Renal cortex interstitium (tissue), 11 donors: ENCODE measurements around the gene SLC37A2. TPM values are rescaled to one million over a fixed set of nuclear protein-coding genes. Genes with fewer than 3 reads are reported as not detected.

Experiments used
- DNase-seq, 11 donors: peaks; one replicate each; pipeline ENCODE4 v3.0.0-alpha.2; 2013; ENCODE audit warnings: low read depth in 9 of 11, low spot score in 4 of 11; ENCODE audit errors: extremely low read depth in 1 of 11
- polyA plus RNA-seq, 3 donors: library from polyadenylated mRNA; unstranded; fragments of 120-200 nt; gene quantifications; one replicate each; pipeline ENCODE4 v1.2.1, GENCODE V29; 2013; ENCODE audit not compliant: insufficient read length in 3 of 3

Gene SLC37A2
- polyA plus RNA-seq, 3 donors = 0.95 to 3.0 (median 3.0) TPM

DNA sequence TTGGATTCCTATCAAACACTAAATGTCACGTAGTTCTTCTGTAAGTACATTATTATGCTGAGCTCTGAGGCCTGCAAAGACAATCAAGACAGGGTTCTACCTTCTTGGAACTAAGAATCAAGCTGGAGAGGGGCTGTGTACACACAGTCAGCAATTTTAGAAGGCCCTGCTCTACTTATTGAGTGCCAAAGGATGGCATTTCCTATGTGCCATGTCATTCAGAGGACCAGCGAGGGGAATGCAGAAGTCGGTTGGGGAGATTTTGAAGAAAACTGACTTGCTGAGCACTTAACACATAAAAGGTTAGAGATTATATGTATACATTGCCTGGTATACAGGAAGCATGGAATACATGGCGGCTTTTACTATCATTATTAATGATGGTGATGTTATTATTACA, 5.3 kb downstream of the SLC37A2 start:
- no peak for DNase-seq

DNA sequence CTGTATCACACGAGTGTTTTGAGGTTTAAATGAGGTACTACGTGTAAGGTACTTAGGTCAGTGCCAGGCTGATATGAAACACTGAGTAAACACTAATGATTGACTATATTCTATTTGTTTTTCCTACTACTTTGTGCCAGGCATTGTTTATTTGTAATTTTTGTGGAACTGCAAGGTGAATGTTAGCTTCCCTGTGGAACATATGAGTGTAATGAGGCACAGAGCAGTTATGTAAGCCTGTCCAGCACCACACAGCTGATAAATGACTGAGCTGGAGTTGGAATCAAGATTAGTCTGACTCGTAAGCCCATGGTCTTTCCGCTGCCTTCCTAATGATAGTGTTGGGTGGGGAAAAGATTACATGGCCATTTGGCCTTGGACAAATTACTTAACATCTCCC, 5.9 kb downstream of the SLC37A2 start:
- no peak for DNase-seq

DNA sequence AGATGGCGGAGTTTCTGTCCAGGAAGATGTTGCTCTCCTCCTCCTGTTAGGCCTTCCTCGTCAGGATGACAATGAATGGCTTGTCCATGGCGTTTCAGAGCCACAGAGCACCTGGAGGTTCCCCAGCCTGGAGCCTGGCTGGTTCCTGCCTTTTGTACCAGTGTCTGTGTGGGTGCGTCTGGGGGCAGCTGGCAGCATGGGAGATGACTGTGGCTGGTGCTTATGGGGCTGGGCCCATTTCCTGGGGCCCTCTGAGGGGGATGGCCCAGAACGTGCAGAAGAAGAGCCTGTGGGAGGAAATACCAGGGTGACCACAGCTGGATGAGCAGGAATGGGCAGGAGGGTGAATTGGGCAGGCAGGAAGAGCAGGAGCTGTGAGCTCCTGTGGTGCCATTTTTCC, 6.7 kb downstream of the SLC37A2 start:
- DNase-seq = no peak

DNA sequence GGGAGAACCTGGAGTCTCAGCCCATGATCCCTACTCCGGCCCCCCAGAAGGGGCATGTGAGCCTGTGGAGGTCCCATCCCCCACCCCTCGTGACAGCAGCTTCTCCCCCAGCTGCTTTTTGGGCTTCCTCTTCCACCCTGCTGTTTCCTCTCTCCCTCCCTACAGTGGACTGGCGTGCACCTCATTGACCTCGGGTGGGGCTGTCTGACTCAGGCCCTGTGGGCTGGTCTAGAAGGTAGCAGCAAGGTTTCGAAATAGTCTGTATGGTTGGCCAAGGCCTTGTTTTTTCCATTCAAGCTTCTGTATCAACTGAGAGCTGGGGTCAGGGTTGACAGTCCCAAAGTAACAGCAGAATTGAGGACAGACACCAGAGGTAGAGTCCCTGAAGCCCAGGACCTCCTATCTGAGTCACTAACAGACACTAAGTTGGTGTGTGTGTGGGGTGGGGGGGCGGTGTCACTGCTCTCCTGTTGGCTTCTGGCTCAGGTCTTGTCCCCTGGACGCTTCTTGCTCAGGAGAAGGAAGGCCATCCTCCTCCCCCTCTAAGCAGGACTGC, 7.7 kb downstream of the SLC37A2 start:
- no peak for DNase-seq

DNA sequence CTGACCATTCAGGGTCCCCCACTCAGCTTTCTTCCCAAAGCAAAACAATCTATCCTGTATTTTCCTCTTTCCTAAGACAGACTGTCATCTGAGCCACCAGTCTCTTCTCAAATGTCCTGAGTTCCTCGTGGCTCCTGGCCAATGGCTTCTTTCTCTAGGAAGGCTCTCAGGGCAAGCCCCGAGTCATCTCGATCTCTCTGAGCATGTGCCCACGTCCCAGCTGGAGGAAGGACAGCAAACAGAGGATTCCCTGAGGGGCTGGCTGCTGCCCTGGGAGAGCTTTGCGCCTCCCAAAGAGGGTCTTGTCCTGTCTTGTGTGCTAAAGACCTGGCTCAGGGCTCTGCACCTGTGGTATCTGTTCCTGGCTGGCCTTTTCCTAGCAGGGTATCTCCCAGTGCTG, 8.3 kb downstream of the SLC37A2 start:
- no peak for DNase-seq

DNA sequence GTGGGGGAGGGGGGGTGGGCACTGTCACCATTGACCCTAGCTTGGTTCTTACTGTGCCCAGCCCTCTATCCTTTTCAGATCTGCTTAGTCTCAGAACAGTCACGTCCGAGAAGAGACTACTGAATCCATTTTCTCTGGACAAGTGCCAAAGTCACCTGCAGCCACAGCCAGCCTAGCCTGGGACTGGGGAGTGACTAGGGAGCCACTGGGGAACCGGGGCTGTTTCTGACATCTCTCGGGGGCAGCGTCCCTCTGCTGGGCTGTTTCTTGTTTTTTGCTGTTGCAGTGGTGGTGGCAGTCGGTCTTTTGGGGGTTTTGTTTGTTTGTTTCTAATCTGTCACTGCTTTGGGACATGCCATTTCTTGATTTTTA, 8.7 kb downstream of the SLC37A2 start:
- no peak for DNase-seq

DNA sequence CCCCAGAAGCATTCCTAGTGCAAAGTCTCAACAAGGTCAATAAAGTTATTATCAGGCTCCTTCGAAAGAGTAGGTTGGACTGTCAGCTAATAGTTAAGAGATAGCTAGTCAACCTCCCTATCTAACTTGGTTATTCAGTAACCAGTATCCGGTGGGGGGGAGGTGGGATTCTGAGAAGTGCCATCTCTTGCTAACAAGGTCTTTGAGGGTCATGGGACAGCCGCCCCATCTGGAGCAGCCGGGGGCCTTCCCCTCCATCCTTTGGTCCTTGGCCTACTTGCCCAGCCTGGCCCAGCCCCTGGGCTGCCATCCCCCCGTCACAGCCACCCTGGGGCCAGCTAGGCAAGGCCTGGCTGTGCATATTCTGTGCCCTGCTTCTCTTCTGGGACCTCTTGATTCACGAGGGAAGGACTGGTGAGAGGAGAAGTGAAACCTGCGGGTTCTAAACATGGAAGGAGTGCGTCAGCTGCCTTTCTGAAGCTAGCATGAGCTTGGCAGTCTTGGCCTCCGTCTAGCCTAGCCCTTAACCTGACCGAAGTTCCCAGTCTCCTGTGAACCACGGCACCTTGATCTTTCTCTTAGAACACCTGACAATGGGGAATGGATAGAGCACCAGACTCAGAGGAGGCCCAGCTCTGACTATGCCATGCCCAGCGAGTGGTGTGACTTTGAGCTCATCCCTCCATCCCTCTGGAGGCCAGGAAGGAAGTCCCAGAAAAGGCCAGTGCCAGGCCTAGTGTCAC, 9.3 kb downstream of the SLC37A2 start:
- no peak for DNase-seq

DNA sequence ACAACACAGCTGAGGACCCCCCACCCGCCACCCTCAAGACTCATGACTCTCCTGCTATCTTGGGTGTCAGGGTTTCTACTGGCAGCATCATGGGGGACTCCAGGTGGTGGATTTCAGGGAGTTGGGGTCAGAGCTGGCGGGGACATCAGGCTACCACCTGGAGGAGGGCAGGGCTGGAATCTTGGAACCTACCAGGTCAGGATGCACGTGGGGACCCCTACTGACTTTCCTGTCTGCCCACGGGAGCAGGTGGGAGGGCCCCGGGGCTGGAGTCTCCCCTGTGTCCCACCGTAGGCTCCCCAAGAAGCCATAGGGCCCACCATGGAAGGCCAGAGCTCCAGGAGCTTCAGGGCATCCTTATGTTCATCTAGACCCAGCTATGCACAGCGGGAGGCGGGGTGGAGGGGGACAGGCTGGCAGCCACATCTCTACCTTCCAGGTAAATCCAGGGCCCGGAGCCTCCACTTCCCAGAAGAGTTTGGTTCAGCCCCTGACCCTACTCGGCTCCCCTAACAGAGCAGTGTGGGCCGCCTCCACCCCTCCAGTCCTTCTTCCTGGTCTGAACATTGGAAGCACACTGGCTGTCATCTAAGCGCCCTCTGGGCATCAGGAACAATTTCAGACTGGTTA, 10.0 kb downstream of the SLC37A2 start:
- DNase-seq = no peak

DNA sequence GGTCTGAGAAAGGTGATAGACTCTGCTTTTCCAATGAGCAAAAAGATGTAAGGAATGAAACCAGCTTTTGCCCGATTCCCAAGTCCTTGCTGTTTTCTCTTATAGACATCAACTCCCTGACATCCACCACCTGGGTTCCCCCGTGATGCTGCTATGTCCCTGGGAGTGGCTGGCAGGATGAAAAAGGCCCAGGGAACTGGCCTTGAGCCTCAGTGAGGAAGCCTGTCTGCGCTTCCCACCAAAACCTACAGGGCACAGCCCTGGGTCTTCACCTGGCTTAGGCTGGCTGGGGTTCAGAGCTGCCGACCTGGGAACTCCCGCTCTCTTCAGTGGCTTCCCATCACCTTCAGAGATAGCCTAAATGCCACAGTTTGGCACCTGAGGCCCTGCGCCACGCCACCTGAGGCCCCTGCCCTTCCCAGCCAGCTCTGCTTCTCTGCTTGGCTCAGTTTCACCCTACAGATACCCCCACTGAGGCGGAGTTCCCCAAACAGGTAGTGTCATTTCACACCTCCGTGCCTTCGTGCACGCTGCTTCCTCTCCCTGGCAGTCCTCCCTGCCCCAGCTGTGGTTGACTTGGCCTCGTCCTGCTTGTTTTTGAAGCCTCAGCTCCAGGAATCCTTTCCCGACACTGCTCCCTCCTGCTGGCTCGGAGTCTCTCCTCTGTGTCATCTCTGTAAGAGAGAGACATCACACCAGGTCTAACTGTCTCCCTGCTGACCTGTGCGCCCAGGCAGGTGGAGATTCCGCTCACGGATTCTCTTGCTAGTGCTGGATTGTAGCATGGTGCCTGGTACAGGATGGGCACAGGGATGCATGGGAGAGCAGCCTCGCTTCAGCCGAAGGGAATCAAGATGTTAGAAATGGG, 10.7 kb downstream of the SLC37A2 start:
- no peak for DNase-seq

DNA sequence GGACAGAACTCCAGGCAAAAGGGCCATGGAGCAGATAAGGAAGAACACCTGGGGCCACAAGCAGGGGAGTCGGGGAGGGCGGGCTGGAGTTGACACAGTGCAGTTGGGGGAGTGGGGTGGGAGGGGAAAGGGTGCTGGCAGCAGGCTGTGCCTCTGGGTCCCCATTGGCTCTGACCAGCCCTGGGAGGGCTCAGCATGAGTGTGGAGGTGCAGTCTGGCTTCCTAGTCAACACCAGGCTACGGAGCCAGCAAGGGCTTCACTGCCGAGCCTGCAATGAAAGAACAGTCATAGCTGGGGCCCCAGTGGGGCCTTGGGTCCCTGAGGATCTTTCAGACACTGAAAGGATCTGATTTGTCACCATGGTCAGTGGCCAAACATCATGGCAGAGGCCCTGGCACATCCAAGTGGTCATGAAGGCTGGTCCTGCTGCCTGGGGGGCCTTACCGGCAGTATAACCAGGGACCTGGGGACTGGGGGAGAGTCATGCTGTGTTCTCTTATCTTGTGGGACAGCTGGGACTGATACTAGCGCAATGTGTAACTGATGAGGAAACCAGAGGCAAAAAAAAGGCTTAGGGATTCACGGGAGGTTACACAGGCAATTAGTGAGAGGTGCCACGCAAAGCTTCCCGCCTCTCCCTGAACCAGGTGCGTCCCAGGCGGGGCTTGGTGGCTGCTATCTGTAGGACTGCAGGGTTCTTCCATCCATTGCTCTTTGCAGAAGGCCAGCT, 11.6 kb downstream of the SLC37A2 start:
- DNase-seq = no peak

DNA sequence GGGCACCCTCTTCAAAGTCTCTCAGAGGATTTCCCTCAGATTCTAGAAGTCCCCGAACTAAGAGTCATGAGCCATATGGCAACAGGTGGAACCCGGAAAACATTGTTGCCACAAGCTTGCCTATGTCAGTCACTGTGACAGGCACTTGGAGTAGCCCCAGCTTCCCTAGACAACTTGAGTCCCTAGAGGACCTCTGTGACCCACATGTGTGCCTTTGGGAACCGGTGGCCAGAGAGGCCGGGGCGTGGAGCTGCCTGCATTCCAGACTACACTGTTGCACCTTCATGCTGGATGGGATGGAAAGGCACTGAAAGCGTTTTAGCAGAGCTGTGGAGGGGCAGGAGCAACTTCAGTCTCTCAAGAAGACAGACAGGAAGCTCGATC, 12.1 kb downstream of the SLC37A2 start:
- DNase-seq = no peak

DNA sequence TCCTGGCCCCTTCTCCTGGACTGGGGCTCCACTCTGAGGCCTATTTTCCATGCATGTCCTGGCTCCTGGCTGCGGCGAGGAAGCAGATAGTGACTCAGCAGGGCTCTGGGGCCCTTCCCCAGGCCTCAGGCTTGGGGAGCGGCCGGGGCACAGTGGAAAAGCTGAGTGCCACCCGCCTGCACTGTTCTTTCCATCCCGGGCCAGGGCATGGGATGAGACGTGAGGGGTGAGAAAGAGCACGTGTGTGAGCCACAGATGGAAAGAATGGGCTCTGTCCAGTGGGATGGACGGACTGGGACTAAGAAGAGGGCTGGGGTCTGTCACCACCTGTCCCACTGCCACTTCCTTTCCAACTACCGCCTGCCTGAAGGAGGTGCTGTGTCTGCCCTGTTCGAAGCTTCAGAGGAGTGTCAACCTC, 12.8 kb downstream of the SLC37A2 start:
- no peak for DNase-seq

DNA sequence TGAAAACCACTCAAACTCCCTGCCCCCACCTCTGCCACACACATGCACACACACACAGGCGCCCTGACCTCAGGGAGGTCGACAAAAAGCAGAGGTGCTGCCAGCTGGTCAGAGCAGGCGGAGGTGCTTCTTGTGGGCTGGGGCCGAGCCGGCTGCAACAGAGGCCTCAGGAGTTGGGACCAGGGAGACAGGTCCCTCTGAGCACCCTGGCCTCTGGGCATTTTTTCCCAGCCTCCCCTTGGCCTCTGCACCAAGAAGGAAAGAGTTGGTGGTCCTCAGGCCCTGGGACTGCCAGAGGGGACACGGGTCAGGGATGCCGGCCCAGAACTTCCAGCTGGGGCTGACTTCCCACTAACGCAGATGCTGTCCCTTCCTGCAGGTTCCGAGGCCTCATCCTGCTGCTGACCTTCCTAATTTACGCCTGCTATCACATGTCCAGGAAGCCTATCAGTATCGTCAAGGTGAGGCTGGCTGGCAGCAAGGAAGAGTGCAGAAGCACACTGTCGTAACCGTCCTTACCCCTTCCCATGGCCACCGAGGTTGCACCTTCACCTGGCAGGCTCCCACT, 13.4 kb downstream of the SLC37A2 start:
- no peak for DNase-seq

DNA sequence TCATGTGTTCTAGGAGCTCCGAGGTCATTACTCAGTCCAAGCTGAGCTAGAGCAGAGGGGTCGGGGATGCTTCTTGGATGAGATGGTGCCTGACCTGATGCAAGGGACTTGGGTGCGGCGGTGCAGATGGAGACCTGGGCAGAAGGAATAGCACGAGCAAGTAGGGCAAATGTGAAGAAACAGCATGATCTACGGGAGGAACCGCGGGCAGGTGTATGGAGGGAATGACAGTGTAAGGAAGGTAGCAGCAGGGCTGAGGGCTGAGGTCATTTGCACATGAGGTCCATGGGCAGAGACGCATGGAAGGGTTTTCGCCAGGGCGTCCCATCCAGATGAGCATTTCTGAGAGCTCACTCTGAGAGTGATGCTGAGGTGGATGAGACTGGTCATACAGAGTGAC, 14.9 kb downstream of the SLC37A2 start:
- no peak for DNase-seq

DNA sequence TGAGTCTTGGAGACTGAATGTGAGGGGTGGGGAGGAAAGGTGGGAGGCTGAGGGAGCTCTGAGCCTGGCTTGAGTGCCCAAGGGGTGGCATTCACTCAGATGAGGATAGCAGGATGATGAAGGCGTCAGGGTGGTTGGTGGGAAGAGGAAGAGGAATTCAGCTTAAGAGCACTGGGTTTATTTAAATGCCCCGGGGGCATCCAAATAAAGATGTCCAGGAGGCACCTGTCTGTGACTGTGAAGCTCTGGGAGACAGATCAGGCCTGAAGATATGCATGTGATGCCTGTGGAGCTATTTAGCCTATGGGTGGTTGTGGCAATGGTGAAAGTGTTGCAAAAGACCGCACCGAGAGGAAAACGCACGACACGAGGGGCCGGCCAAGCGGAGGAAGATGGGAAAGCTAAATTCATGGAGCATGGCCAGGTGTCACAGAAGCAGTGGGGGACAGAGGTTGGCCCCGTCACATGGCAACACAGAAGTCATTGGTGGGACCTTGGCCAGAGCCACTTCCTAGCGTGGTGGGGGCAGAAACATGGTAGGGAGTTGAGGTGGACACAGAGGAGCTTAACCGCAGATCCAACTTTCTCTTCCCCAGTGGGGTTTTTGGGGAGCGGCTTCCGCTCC, 15.5 kb downstream of the SLC37A2 start:
- DNase-seq = no peak

DNA sequence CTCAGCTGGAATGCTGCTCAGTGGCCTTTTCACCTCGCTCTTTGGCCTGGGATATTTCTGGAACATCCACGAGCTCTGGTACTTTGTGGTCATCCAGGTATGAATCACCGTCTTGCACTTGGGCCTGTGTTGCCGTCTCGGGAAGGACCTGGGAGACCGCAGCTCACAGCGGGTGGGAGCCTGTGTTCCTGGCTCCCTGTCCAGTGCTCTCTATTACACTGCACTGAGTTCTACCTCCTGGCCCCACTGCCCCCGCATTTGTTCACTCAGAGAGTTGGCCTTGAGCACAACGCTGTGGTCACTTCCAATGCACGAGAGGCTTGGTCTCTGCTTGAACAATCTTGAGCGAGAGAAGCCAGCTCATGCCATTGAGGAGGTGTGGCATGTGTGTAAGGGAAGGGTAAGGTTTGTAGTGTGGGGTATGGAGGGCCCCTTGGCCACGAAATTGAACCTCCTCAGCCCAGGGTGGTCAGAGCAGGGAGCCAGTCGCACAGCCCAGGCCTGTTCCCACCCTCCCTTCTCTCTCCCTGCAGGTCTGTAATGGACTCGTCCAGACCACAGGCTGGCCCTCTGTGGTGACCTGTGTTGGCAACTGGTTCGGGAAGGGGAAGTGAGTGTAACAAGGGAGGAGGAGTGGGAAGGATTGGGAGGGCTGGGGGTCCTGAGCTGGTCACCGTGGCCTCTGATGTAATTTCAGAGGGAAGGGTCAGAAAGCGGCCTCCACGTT, 16.2 kb downstream of the SLC37A2 start:
- DNase-seq = no peak

DNA sequence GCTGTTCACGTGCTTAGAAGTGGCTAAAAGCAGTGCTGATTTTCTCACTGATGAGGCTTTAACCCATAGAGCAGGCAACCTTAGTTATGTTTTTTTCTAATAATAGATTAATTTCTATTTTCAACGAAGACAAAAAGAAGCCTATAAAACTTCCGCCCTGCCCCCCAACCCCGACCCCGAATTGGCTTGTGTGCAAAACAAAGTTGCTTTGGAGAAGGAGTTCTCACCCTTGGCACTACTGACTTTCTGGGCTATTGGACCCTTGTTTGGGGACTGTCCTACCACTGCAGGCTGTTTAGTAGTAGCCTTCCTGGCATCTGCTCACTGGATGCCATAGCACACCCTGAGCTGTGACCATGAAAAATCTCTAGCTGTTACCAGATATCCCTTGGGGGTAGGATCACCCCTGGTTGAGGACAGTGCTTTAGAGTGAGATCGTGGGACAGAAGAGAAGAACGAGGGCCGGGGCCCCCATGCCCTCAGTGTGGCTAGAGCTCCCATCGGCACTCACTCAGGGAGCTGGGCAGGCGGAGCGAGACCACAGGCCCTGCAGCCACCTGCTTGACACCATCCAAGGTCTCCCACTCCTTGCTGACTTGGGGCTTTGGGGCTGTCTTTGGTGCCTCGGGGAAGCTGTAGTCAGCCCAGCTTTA, 16.9 kb downstream of the SLC37A2 start:
- DNase-seq = no peak
